ENCODE results near the gene NT5M.

NT5M gene

DNA sequence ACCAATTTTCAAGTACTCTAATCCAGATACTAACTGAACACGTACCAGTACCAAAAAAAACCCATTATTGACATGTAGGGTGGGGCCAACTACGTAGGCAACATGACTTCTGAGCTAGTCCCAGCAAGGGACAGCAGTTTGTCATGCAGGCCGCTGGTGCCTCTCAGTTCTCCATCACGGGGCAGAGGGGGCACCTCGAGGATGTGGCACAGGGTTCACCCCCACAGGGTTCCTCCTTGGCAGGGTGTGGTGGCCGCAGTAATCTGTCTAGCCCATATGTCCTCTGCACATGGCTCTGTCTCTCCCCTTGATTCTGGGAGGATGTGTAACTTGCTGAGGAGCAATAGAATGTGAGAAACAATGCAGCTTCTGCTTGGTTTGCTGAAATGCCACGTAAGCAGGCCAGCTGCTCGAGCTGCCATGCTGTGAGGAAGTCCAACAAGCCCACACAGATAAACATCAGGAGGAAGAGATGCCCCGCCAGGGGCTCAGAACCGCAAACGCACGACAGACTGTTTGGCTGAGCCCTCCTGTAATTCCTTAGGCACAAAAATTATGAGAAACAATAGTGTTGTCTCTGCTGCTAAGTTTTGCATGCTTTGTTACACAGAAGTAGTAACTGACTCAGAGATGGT is 62.4 kb downstream of the NT5M start:
- Histone ChIP-seq H3K4me3 (no peak overlapping the region), H3K9ac (ENCODE audit: insufficient read length) (no peak overlapping the region), H3K27ac (no peak overlapping the region), H3K9me3 (ENCODE audit: low read depth, low read length) (no peaks in the 10 kb centered on the region), H3K36me3 (ENCODE audit: insufficient read depth, low read length) (no peaks in the 10 kb centered on the region)
- no peak for TF ChIP-seq FOXP2 (optimal IDR thresholded peaks at IDR 0.05; ENCODE audit: control extremely low read depth, extremely low read length, insufficient read depth)
- TF ChIP-seq POLR2AphosphoS5 (IDR thresholded peaks at IDR 0.05; ENCODE audit: borderline replicate concordance, low read depth, low read length): no peak
- TF ChIP-seq EZH2 (IDR thresholded peaks at IDR 0.05): no peak
- no peak for DNase-seq (ENCODE audit: low read depth, low spot score)

DNA sequence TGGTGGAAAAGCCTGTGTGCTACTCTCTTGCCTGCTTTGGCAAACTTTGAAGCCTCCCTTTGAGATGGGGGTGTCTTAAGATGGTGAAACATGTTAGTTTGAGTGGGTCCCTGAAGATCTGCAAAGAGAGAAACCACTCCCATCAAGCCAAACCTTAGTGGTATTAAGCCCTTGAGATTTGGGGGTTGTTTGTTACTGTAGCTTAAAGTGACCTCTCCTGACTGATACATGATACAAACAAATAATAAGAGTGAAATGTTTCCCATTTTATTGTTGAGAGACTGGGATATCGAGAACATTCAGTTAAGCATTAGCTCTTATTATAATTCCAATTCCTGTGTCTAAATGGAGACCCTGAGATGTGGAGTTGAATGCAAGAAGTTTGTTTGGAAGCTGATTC is 63.1 kb downstream of the NT5M start:
- TF ChIP-seq FOXP2 (optimal IDR thresholded peaks at IDR 0.05; ENCODE audit: control extremely low read depth, extremely low read length, insufficient read depth) (no peak), POLR2AphosphoS5 (IDR thresholded peaks at IDR 0.05; ENCODE audit: borderline replicate concordance, low read depth, low read length) (no peak), EZH2 (IDR thresholded peaks at IDR 0.05) (no peak)
- no peak for DNase-seq (ENCODE audit: low read depth, low spot score)
- Histone ChIP-seq H3K9ac (ENCODE audit: insufficient read length) (no peak overlapping the region), H3K9me3 (ENCODE audit: low read depth, low read length) (no peaks in the 10 kb centered on the region), H3K4me3 (no peak overlapping the region), H3K27ac (no peak overlapping the region), H3K36me3 (ENCODE audit: insufficient read depth, low read length) (no peaks in the 10 kb centered on the region)

DNA sequence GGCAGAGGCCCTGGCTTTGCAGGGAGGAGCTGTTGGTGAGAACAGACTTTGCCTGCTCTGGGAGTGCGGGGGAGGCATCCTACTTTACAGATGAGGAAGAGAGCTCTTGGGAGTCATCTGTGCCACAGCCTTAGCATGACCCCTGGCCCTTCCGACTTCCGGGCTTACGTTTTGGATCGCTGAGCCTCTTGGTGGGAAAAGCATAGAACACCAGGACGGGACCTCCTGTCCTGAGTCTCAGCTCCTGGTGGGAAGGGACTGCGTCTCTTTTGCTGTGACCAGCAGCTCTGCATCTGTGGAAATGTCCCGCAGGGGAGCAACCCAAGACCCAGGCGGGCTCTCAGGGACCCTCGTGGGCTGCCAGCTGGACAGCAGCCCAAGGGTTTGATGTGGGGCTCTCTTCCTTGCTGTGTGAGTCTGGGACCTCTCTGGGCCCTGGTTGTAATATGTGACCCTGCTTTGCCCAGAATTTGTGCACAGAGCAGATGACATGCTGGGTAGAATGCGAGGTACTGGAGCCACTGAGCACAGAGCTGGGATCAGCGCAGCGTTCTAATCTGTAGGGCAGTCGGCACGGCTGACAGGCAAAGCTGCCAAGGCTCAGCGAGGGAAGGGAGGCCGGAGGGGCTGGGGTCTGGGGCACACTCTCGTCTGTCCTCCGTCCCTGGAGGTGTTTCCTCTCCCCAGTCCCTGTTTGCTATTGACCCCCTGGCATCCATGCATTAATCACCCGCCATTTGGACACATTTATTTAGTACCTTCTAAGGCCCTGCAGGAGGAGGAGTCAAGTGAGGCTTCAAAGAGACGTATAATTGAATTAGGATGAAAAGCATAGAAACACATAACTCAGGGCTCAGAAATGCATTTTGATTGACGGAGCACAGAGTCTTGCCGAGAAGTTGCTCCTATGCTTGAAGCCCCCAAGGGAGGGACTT is 64.0 kb downstream of the NT5M start:
- H3K27ac ChIP-seq: no peak overlapping the region
- no peak for TF ChIP-seq EZH2 (IDR thresholded peaks at IDR 0.05)
- TF ChIP-seq FOXP2 (optimal IDR thresholded peaks at IDR 0.05; ENCODE audit: control extremely low read depth, extremely low read length, insufficient read depth): no peak
- no peak for TF ChIP-seq POLR2AphosphoS5 (IDR thresholded peaks at IDR 0.05; ENCODE audit: borderline replicate concordance, low read depth, low read length)
- no peak for DNase-seq (ENCODE audit: low read depth, low spot score)
- H3K9me3 ChIP-seq (ENCODE audit: low read depth, low read length): no peaks in the 10 kb centered on the region
- H3K4me3 ChIP-seq: no peak overlapping the region
- no peak overlapping the region for H3K9ac ChIP-seq (ENCODE audit: insufficient read length)
- no peaks in the 10 kb centered on the region for H3K36me3 ChIP-seq (ENCODE audit: insufficient read depth, low read length)

DNA sequence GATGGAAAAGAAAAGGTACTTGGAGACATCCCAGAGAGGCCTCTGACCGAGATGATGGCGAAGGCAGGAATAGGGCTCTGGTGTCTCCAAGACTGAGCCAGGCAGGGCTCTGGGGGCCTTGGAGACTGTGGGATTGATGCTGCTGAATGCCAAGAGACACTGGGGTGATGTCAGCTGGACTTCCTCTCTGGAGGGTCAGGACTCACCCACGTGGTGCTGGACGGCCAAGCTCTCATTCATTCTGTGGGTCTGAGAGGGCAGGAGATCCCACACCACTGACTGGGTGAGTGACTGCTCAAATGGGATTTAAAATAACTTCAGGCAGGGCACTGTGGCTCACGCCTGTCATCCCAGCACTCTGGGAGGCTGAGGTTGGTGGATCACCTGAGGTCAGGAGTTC is 64.8 kb downstream of the NT5M start:
- DNase-seq (ENCODE audit: low read depth, low spot score): no peak
- no peak overlapping the region for H3K27ac ChIP-seq
- no peaks in the 10 kb centered on the region for H3K36me3 ChIP-seq (ENCODE audit: insufficient read depth, low read length)
- no peaks in the 10 kb centered on the region for H3K9me3 ChIP-seq (ENCODE audit: low read depth, low read length)
- no peak for TF ChIP-seq EZH2 (IDR thresholded peaks at IDR 0.05)
- TF ChIP-seq POLR2AphosphoS5 (IDR thresholded peaks at IDR 0.05; ENCODE audit: borderline replicate concordance, low read depth, low read length): no peak
- TF ChIP-seq FOXP2 (optimal IDR thresholded peaks at IDR 0.05; ENCODE audit: control extremely low read depth, extremely low read length, insufficient read depth): no peak
- H3K9ac ChIP-seq (ENCODE audit: insufficient read length): no peak overlapping the region
- H3K4me3 ChIP-seq: no peak overlapping the region

DNA sequence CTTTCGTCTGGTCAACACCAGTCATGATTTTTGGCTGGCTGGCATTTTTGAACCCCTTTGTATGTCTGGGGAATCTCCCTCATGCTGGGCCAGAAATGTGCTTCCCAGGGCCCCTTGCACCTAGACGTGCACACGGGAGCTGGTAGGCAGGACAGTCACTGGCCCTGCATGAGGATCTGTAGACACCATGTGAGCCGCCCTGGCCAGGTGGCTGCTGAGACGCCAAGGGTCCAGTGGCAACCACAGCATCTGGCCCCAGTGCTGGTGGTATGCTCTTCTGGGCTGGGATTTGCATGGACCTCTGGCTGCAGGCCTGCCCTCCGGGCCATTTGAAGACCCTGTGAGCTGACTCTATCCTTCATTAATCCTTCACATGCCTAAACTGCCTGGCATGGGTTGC is 67.5 kb downstream of the NT5M start:
- Histone ChIP-seq H3K27ac (no peak overlapping the region), H3K9me3 (ENCODE audit: low read depth, low read length) (no peaks in the 10 kb centered on the region), H3K9ac (ENCODE audit: insufficient read length) (no peak overlapping the region), H3K4me3 (no peak overlapping the region), H3K36me3 (ENCODE audit: insufficient read depth, low read length) (no peaks in the 10 kb centered on the region)
- TF ChIP-seq FOXP2 (optimal IDR thresholded peaks at IDR 0.05; ENCODE audit: control extremely low read depth, extremely low read length, insufficient read depth) (no peak), EZH2 (IDR thresholded peaks at IDR 0.05) (no peak), POLR2AphosphoS5 (IDR thresholded peaks at IDR 0.05; ENCODE audit: borderline replicate concordance, low read depth, low read length) (no peak)
- no peak for DNase-seq (ENCODE audit: low read depth, low spot score)

DNA sequence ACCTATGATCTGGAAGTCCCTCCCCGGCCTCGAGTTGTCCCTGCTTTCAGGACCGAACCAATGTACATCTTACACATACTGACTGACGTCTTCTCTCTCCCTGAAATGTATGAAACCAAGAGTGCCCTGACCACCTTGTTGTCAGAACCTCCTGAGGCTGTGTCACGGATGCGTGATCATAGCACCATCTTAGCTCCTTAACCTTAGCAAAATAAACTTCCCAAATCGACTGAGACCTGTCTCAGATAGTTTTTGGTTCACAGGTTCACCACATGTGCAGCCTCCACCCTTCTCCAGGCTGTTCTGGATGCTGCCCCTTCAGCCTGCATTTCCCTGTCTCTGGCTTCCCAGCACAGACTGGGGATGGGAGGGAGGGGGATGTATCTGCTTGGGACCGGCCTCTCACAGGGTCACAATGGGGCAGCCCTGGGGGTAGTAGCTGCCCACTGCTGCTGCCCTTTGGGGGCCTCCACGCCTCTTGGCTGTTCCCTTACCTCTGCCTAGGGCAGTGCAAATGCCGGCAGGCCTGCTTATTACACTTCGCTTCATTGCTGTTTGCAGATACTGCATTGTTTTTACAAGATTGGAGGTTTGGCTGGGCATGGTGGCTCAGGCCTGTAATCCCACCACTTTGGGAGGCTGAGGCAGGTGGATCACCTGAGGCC is 69.8 kb downstream of the NT5M start:
- H3K27ac ChIP-seq: no peak overlapping the region
- DNase-seq (ENCODE audit: low read depth, low spot score): no peak

DNA sequence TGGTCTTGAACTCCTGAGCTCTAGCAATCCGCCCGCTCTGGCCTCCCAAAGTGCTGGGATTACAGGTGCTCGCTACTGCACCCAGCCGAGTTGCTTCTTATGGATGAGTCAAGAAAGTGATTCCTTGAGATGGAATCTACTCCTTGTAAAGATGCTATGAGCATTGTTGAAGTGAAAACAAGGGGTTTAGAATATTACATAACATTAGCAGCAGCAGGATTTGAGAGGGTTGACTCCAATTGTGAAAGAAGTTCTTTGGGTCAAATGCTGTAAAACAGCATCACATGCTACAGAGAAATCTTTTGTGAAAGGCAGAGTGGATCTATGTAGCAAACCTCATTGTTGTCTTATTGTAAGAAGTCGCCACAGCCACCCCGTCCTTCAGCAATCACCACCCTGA is 72.7 kb downstream of the NT5M start:
- no peak for DNase-seq (ENCODE audit: low read depth, low spot score)
- no peaks in the 10 kb centered on the region for H3K36me3 ChIP-seq (ENCODE audit: insufficient read depth, low read length)
- TF ChIP-seq EZH2 (IDR thresholded peaks at IDR 0.05): no peak
- TF ChIP-seq FOXP2 (optimal IDR thresholded peaks at IDR 0.05; ENCODE audit: control extremely low read depth, extremely low read length, insufficient read depth): no peak
- TF ChIP-seq POLR2AphosphoS5 (IDR thresholded peaks at IDR 0.05; ENCODE audit: borderline replicate concordance, low read depth, low read length): no peak
- H3K4me3 ChIP-seq: no peak overlapping the region
- H3K9ac ChIP-seq (ENCODE audit: insufficient read length): no peak overlapping the region
- no peak overlapping the region for H3K27ac ChIP-seq
- H3K9me3 ChIP-seq (ENCODE audit: low read depth, low read length): no peaks in the 10 kb centered on the region

More for the DNA sequence above, 69.8 kb downstream of the NT5M start:
- no peak overlapping the region for H3K9ac ChIP-seq (ENCODE audit: insufficient read length)
- no peaks in the 10 kb centered on the region for H3K36me3 ChIP-seq (ENCODE audit: insufficient read depth, low read length)
- H3K4me3 ChIP-seq: no peak overlapping the region
- no peaks in the 10 kb centered on the region for H3K9me3 ChIP-seq (ENCODE audit: low read depth, low read length)
- no peak for TF ChIP-seq FOXP2 (optimal IDR thresholded peaks at IDR 0.05; ENCODE audit: control extremely low read depth, extremely low read length, insufficient read depth)
- TF ChIP-seq POLR2AphosphoS5 (IDR thresholded peaks at IDR 0.05; ENCODE audit: borderline replicate concordance, low read depth, low read length): no peak
- no peak for TF ChIP-seq EZH2 (IDR thresholded peaks at IDR 0.05)

DNA sequence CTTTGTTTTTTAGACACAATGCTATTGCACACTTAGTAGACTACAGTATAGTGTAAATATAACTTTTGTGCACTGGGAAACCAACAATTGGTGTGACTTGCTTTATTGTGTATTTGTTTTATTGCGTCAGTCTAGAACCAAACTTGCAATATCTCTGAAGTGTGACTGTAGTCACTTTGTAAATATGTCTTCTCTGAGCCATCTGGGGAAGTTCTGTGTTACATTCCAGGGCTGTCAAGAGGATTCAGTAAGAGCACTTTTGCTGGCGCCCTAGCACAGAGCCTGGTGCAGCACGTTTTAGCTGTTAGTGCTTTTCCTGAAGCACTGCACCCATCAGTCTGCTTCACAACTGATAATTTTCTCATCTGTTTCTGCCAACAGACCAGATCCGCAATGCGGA is 73.2 kb downstream of the NT5M start:
- no peak overlapping the region for H3K9ac ChIP-seq (ENCODE audit: insufficient read length)
- TF ChIP-seq EZH2 (IDR thresholded peaks at IDR 0.05) (no peak), FOXP2 (optimal IDR thresholded peaks at IDR 0.05; ENCODE audit: control extremely low read depth, extremely low read length, insufficient read depth) (no peak), POLR2AphosphoS5 (IDR thresholded peaks at IDR 0.05; ENCODE audit: borderline replicate concordance, low read depth, low read length) (no peak)
- no peaks in the 10 kb centered on the region for H3K36me3 ChIP-seq (ENCODE audit: insufficient read depth, low read length)
- no peak overlapping the region for H3K4me3 ChIP-seq
- no peak overlapping the region for H3K27ac ChIP-seq
- no peaks in the 10 kb centered on the region for H3K9me3 ChIP-seq (ENCODE audit: low read depth, low read length)
- DNase-seq (ENCODE audit: low read depth, low spot score): no peak
